HL-60/S4 treated with phorbol 12-myristate 13-acetate at 8.2 ng/mL for 4 days and 3 days (cell line): Measurements from ENCODE around the gene C10orf90.

Experiments used
- in situ Hi-C: fragments of 300-500 bp; cut with MboI; formaldehyde crosslinking; loops from 2 replicates; pipeline ENCODE4 v1.15.0; 2022; ENCODE audit warnings: low sequenced_read_pairs

C10orf90 gene

DNA sequence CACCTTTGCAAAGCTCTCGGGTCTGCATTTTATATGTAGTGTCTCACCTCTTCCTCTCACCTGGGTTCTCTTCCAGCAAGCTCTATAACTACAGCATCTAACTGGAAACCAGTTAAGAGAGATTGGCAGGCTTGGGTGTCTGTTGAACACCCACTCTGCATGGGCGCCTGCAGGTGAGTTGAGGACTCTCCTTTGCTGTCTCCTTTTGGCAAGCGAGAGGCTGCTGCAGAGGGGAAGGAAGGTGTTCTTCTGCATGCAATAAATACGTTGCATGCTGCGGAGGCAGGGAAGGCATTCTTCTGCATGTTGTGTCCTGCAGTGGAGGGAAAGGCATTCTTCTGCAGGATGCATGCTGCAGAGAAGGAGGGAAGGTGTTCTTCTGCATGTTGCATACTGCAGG lies 200.8 kb downstream of the C10orf90 start:
- in situ Hi-C loops, result no loop called here

DNA sequence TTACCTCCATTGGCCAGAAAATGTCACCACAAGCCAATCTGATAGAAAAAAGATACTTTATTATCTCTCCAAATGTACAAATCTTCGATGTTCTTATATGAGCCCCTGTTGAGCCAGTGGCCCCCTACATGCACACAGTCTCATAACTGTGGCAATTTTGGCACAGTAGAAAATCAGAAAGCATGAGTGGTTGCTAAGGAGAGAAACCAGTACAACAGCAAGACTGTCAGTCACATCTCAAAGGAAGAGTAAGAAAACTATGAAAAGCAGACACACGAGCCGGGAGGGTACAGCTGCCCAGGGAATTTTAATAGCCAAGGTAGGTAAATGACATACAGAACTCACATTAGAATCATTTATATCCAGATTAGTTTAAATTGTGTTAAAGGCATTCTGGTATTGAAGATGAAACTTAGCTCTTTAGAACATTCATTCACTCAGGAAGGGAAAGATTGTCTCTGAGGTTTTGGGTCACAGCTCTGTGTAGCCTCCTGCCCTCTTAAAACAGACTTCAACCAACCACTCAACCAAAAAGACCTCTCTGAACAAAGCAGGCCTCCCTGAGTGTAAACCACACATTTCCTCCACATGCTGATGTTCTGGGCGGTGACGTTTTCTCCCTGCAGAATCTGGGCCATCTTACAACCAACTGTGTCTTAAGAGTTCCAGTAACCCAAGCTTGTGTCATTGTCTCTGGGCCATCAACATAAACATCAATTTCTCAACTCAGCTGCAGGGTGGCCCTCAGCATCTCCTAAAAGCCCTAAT lies 201.4 kb downstream of the C10orf90 start:
- in situ Hi-C loops, result no loop called here

DNA sequence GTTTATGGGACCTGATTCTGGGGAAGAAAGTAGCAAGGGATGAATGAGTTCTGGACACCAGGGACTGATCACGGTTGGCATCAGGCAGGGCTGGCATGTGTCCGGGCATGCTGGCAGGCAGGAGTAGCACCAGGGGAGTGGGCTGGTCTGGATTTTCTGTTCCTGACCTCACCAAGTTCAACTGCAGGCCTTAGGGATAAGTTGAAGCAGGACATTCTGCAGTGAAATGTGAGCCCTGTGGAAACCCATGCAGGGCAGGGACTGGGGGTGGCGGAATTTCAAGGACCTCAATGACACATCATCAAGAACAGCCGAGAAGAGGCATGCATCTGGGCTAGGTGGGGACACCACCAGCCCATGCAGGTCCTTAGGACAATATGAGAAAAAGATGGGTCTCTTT lies 202.0 kb downstream of the C10orf90 start:
- in situ Hi-C loops, result no loop called here

DNA sequence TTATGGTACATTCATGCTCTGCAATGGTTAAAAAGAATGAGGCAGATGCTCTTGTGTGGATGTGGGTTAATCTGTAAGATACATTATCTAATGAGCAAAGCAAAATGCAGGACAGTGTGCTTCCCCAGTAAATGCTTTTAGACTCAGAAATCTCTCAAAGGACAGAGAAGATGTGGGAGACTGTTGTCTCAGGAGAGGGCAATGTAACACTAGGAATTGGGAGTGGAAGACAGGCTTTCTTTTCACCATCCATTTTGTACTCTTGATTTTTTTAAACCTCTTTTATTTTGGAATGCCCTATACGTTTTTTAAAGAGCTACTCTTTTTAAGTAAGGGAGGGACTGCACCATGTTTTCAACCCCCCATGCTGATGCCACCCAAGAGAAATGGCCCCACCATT lies 204.7 kb downstream of the C10orf90 start:
- in situ Hi-C loops, result no loop called here

DNA sequence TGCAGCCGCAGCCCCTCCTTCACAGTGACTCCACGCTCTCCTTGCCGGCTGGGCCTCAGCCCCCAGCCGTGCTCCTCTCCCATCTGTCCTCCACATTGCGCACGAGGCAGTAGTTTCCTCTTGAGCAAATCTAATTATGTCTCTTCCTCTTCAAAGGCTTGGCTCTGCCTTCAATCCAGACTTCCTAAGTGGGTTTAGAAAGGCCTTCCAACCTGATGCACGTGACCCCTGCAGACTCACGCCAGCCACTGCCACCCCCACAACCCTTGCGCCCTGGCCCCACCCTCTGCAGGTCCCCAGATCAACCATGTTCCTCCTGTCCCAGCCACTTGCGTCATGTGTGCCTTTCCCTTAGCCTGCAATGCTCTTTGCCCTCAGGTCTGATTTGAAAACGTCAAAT lies 207.2 kb downstream of the C10orf90 start:
- in situ Hi-C loops, result no loop called here

DNA sequence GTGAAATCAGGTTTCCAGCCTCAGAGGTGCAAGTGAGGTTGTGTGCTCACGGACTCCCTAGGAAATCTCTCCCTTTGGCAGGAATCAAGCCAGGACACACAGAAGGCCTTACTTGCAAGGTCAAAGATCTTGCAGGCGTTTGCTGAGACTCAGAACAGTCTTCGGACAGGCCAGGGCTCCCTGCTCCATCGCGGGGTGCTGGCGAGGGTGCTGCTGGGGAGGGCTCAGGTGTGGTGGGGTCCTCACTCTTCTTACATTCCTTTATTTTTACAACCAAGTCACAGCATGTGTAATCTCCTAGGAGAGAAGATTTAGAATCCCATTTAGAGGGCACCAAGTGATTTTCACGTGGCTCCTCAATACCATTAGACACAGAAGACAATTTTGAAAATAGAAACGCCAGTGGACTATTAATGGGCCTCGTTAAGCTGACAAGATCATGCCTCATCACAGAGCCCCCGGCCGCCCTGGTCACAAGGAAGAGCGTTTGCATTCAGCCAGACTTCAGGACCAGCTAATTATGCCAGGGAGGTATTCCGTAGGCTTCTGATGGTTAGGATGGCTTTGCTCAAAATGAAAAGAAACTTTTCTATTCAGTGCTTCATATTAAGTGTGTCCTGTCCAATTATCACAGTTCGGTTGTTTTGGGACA lies 209.1 kb downstream of the C10orf90 start:
- in situ Hi-C loops, result no loop called here

DNA sequence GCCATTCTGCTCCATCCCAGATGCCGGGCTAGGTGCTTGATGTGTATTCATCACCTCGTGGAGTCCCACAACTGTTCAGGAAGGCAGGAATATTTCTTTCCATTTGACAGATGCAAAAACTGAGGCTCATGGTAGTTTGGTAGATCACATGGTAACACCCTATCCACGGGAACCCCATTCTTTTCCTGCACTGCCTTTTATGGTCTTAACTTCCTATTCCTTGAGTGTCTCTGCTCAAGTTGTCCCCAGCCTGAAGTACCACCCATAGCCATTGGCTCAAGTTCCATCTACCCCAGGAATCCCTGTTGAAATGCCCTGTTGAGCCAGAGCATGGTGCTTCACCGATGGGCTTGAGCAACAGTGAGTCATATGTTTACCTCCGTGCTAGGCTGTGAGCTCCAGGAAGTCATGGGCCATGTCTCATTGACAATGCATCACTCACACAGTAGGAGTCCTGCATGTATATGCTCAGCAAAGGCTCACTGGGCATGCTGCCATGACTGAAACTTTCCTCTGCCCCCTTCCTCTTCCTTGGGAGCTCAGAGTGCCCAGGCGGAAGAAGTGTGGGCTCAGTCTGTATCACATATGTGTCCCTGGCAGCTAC lies 210.5 kb downstream of the C10orf90 start:
- in situ Hi-C loops, result no loop called here

DNA sequence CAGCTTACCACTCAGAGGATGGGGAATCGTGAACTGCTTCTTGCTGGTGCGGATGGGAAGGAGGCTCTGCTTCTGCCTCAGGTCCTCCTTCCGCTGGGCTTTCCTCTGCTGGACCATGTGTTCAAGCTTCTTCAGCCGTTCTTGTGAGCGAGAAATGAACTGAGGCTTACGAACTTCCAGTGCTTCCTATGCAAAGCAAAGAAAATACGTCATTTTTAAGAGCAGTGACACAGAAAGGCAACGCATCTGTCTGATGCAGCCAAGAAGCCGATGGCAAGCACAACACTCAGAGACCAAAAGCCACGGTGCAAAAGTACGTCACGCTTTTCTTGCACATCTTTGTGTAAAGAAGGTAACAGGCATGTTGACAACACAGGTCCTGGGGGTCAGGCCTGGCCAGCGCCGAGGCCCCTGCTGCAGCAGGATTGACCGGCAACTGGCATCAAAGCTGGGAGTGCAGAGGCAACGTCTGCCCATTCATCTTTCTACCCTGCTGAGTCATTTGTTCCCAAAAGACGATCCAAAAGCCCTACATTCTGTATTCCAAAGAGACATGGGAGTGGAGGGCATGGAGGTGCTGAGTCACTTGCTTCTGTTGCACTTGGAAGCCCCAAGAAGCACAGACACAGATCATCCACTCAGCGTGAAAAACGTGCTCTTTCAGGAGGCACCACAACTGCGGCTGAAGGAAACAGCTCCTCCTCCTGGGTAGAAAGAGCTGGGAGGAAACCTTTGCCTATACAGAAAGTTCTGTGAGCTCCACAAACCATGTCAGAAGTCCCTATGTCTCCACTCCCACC lies 211.3 kb downstream of the C10orf90 start:
- in situ Hi-C loops, result no loop called here

DNA sequence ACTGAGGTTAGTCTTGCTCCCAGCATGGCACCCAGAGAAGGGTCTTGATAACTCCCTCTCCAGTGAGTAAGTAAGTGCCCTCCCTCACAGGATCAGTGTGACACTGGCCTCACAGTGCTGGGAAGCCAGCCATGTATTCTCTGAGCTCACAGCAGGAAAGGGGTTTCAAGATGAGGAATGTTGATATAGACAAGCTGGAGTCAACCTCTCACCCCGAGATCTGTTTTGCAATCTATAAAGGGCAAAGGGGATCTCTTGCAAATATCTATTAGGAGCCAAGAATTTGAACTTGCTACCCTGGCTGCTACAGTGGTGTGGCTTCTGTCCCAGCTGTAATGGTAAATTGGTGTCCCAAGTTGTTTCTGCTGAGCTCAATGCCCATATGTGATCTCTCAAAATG lies 212.0 kb downstream of the C10orf90 start:
- in situ Hi-C loops, result no loop called here

DNA sequence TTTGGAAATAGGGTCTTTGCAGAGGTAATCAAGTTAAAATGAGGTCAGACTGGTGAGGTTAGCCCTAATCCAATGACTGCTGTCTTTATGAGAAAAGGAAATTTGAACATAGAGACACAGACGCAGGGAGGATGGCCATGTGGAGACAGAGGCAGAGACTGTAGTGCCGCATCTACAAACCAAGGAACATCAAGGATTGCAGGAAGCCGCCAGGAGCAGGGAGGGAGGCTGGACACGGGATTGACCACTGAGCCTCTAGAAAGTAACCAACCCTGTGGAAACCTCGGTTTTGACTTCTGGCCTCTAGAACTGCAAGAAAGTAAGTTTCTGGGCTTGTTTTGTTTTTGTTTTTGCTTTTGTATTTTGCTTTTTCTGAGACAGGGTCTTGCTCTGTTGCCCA lies 213.9 kb downstream of the C10orf90 start:
- in situ Hi-C loops, result no loop called here

DNA sequence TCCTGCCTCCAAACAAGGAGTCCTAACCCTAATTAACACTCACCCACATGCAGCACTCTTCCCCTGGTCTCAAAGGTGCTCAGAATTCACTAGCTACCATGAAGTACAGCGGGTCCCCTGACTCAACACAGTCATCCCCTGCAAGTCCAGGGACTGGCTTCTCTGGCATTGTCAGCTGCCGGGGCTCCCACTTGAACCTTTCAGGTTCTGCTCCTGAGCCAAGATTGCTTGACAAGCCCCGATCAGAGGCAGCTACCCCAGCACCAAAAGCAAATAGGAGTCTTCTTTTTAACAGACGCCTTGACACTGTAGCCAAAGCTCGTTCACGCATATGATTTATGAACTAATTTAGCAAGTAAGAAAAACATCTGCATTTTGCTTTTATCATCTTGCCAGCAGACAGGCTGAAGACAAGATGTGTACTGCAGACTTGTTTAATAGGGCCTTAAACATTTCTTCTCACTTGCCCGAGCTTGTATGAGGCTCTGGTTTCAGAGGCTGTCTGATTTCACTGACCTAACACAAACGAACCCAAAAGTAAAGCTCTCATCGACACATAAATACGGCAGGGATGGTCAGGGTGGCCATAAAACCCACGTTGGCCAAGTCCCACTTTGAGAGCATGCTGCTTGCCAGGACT lies 214.6 kb downstream of the C10orf90 start:
- in situ Hi-C loops, result no loop called here

DNA sequence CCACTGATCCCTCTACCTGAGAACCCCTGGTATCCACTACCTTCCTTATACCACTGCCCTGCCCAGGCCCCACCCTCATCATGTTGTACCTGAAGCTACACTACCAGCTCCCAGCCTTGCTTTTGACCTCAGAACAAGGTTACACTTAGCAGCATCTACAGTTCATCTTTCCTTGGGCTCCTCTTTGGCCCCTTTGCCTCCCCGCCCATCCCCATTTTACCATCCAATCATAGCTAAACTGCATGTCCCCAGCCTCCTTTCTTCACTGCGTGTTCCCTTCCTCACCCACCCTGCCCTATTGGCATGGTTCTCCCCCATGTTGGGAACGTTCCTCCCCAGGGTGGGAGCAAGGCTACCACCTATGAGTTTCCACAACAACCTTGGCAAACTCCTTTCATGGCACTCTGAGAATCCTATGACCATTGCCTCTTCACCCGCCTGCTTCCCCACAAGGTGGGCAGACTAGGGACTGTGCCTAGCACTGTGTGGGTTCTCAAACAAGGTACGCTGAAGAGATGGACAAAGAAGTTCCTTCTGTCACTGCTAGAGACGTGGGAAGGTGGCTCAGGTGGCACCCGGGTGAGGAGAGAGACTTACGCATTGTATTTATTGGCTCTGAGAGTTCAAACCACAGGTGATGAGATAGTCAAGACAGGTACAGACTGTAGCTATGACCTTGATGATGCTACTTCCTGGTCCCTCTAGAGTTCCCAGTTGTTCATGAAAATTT lies 215.3 kb downstream of the C10orf90 start:
- in situ Hi-C loops, result no loop called here

DNA sequence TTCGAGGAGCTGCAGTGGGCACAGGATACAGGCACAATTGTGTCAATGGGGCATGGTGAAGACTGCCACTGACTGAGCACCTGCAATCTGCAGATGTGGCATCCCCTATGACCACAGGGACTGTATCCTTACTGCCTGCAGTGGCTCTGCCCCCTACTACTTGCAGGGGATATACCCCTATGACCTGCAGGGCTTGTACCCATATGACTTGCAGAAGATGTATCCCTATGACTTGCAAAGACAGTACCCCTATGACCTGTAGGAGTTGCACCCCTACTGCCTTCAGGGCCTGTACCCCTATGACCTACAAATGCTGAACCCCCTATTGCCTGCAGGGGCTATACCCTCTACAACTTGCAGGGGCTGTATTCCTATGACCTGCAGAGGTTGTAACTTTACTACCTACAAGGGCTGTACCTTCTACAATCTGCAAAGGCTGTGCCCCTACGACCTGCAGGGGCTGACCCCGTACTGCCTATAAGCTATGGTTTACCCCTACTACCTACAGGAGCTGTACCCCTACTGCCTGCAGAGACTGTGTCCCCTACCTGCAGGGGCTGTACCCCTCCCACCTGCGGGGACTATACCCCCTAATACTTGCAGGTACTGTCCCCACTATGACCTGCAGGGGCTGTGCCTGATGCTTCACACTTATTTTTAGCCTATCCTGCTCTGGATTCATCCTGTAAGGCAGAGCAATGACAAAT lies 216.3 kb downstream of the C10orf90 start:
- in situ Hi-C loops, result no loop called here

DNA sequence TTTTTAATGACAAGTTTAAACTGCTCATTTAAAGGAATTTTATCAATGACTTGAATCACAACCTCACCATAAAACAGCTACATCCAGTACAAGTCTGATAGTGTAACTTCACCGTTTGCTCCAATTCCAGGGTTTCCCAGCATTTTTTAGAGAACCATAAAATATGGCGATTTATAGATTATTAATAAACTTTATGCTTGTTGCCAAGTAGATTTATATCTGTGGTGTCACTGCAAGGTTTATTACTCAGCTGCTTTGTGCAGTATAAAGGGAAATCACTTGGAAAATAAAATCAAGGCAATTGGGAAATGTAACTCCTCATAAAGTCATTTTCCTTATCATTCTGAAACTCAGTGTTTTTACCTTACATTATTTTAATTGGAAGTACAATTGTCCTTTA lies 218.2 kb downstream of the C10orf90 start:
- in situ Hi-C loops, result no loop called here

DNA sequence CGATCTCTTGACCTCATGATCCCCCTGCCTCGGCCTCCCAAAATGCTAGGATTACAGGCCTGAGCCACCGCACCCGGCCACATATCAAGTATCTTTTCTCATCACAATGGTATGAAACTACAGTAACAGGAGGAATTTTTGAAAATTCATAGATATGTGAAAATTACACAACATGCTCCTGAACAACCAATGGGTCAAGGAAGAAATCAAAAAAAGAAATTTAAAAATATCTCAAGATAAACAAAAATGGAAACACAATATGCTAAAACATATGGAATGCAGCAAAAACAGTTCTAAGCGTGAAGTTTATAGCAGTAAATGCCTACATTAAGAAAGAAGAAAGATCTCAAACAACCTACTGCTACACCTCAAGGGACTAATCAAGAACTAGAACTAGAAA lies 222.4 kb downstream of the C10orf90 start:
- in situ Hi-C loops, result no loop called here

DNA sequence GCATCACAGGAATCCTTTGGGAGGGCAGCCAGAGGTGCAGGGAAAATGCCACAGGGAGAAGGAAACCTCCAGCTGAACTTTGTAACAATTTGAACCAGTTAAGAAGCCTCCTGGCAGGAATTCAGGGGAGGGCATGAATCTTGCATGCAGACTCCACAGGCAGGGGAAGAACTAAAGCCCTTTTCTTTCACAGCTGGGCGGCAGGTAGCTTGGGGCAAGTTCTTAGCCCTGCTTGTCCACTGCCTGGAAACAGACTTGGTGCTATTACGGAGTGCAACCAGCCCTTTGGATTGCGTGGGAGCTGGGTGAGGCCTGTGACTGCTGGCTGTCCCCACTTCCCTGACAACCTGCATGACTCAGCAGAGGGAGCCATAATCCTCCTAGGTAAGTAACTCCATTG lies 230.6 kb downstream of the C10orf90 start:
- in situ Hi-C loops, result no loop called here

DNA sequence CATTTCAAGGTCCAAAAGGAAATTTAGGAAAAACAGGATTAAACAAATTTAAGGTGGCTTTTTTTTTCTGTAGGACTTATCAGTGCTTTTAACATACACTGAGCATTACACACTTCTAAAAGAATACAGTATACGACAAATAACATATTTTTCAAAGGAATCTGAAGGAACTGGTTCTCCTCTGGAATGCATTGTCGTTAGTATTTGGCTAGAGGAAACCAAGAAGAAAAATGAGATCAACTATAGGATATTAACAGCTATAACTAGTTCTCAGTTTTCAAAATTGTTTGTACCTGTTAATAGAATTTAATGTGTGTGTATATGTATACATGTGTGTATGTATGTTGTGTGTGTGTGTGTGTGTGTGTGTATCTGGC lies 232.1 kb downstream of the C10orf90 start:
- in situ Hi-C loops, result no loop called here

DNA sequence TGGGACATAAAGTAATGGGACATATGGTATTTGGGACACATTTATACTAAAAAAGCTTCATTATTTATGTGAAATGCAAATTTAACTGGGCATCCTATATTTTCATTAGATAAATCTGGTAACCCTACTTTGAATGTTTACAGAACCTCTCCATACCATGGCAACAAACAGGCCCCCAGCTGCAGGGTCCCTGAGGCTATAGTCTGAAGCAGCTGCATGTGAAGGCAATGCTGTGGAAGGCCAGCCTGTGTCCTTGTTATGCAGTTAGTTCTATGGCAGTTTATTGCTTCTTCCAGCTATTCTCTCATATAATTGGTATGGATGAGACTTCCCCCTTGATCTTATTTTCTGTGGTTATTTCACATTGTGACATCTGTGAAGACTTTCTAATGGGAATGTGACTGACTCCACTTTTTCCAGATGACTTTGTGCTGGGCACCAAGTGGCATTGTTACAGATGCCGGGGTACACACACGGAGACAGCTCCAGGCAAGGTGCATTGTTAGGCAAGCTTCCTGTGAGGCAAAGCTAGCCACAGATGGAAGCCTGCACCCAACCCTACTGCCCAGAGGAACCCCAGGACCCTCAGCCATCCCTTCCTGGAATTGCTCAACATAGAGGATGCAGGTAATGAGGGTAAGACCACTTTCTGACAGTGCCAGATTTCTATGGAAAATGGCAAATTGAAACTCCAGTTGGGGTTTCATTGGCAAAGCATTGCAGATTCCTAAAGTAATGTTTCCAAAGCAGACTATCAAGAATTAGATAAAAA lies 232.7 kb downstream of the C10orf90 start:
- in situ Hi-C loops, result no loop called here

DNA sequence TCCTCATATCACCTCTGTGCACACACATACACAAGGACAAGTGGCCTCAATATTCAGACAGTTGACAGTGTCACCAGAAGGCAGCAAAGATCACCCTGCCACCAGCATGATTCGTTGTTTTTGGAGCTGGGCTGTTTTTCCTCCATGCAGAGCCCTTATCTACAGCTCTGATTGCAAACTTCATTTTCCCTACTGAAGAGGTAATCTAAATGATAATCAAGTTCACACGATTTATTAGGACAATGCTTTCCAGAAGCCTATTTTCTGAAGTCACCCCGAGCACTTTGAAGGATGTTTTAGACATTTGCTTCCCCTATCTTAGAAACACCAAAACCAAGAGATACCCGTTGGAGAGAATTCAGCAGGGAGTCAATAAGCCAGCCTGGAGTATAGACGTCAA lies 236.3 kb downstream of the C10orf90 start:
- in situ Hi-C loops, result no loop called here
